Endothelial cell of umbilical vein (primary cell): ENCODE measurements around the gene SNUPN.

Experiments
- CTCF ChIP-seq, 2 donors: IDR thresholded peaks; 1 replicate in 1 of 2; 2 replicates in 1 of 2; pipeline ENCODE4 v1.5.1; 2011; ENCODE audit warnings: low read length in 2 of 2, mild to moderate bottlenecking in 2 of 2, moderate library complexity in 2 of 2, control low read depth in 1 of 2, inconsistent platforms in 1 of 2, low read depth in 1 of 2; ENCODE audit not compliant: insufficient read depth in 1 of 2; ENCODE audit errors: extremely low read depth in 1 of 2
- EZH2 ChIP-seq: IDR thresholded peaks from 2 replicates; pipeline ENCODE4 v1.6.1; 2012; ENCODE audit warnings: borderline replicate concordance, low read depth, mild to moderate bottlenecking, moderate library complexity, low read length, inconsistent platforms; ENCODE audit not compliant: severe bottlenecking
- FOS ChIP-seq: IDR thresholded peaks from 2 replicates; pipeline ENCODE4 v1.6.1; 2011; ENCODE audit warnings: mild to moderate bottlenecking, low read length, moderate library complexity, borderline replicate concordance; ENCODE audit not compliant: insufficient read depth
- JUN ChIP-seq: IDR thresholded peaks from 2 replicates; pipeline ENCODE4 v1.6.1; 2011; ENCODE audit warnings: borderline replicate concordance, low read depth; ENCODE audit not compliant: insufficient read length, insufficient read depth
- MAX ChIP-seq: IDR thresholded peaks from 2 replicates; pipeline ENCODE4 v1.6.1; 2011; ENCODE audit not compliant: insufficient read depth, insufficient read length
- MYC ChIP-seq: IDR thresholded peaks from one replicate; pipeline ENCODE4 v1.6.1; 2011; ENCODE audit warnings: mild to moderate bottlenecking, low read depth, low read length
- POLR2A ChIP-seq: IDR thresholded peaks from 2 replicates; pipeline ENCODE4 v1.6.1; 2012; ENCODE audit warnings: low read depth, mild to moderate bottlenecking, control low read depth, low read length

- TF ChIP-seq POLR2A: no peak
- no peak for TF ChIP-seq CTCF (IDR thresholded peaks at IDR 0.05; ENCODE audit: extremely low read depth in 1 of 2, insufficient read depth in 1 of 2, low read depth in 1 of 2, low read length in 2 of 2)
- no peak for TF ChIP-seq JUN
- no peak for TF ChIP-seq MYC
- TF ChIP-seq EZH2: no peak
- no peak for TF ChIP-seq MAX
- no peak for TF ChIP-seq FOS
Observed at GRCh38 chr15:75570126-75570845, 55.2 kb downstream of the SNUPN start.
